ENCODE measurements around the gene LSM8. TPM values are rescaled to one million over a fixed set of nuclear protein-coding genes. Genes with fewer than 3 reads are reported as not detected.
"Not testable (repeated sequence)": the region's sequence is repeated elsewhere in the genome, so short reads cannot be mapped to it uniquely, and the experiment has no call there.

LSM8 gene
- total RNA-seq, 1 experiment from 2014 or later, result 57.3 TPM

DNA sequence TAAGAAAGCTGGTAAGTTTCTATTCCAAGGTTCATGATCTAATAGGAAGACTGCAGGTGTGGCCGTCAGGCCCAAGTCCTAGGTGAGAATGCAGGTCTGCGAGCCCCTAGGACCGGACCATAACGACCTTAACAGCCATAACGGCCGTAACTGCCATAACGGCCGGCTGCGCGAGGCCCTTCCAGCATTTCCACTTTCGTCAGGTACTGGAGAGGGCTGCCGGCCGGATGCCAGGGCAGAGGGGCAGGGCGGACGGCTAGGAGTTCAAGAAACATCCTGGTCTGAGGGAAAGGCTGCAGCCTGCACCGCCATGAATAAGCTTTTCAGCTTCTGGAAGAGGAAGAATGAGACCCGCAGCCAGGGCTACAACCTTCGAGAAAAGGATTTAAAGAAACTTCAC, 40.6 kb downstream of the LSM8 start, which contains the start of gene ANKRD7:
Gene ANKRD7 (plus strand): TSS at position 184 of the 400 bp plus-strand sequence. CDS start 127 bp downstream, at position 311.
- no peaks in the 10 kb centered on the region for H3K27me3 ChIP-seq (ENCODE audit: control insufficient read depth, insufficient read depth, low read length)
- DNase-seq, result no peak
- no peaks in the 10 kb centered on the region for H3K36me3 ChIP-seq (replicated peaks; ENCODE audit: control insufficient read depth, insufficient read depth, low read length)
- no peak within 1 kb of the TSS for H3K4me3 ChIP-seq (ENCODE audit: insufficient read depth, low read depth, low read length)

DNA sequence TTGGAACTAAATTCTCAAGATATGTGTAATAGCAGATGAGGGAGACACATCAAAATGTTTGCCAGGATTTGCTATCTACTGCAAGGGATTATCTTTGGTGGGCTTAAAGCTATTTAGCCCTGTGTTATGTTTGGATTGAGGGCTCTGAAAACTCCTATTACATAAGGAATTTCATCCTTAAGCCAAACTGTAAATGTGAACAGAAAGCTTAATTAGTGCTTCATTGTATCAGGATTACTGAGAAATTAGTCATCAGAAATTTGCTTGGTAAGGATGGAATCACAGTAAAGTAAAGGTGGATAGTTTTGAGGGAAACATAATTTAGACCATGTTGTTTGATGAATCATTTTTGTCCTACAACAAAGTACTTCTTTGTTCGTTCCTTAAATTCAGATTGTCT, 48.9 kb downstream of the LSM8 start:
- no peak for DNase-seq
- H3K4me3 ChIP-seq (ENCODE audit: insufficient read depth, low read depth, low read length), result no peak overlapping the region
- no peaks in the 10 kb centered on the region for H3K27me3 ChIP-seq (ENCODE audit: control insufficient read depth, insufficient read depth, low read length)
- H3K36me3 ChIP-seq (replicated peaks; ENCODE audit: control insufficient read depth, insufficient read depth, low read length), result no peaks in the 10 kb centered on the region

DNA sequence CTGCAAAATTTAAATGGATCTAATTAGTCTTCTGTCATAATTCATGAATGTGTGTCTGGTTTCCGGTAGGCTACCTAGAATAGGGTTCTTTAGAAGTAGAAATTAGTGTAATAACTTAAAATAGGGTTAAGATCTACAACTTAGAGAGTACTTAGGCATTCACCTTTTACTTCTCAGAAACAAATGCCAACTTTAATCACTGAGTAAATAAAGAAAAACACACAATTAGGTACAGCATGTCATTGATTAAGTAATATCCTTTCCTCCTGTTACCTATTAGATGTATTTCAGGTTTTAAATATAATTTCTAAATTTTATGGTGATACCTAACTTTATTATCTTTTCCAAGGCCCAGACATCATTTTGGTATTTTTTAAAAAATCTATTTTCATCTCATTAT, 49.8 kb downstream of the LSM8 start:
- Histone ChIP-seq H3K4me3 (ENCODE audit: insufficient read depth, low read depth, low read length) (no peak overlapping the region), H3K36me3 (replicated peaks; ENCODE audit: control insufficient read depth, insufficient read depth, low read length) (no peaks in the 10 kb centered on the region), H3K27me3 (ENCODE audit: control insufficient read depth, insufficient read depth, low read length) (no peaks in the 10 kb centered on the region)
- no peak for DNase-seq

DNA sequence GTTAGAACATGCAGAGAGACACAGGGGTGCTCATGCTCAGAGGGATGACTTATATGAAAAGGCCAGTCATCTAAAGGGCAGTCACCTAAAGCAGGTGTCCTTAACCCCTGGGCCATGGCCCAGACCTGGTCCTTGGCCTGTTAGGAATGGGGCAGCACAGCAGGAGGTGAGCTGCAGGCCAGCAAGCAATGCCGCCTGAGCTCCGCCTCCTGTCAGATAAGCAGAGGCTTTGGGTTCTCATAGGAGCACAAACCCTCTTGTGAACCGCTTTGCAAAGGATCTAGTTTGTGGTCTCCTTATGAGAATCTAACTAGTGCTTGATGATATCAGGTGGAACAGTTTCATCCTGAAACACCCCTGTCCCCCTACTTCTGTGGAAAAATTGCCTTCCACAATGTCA, 55.0 kb downstream of the LSM8 start:
- no peak overlapping the region for H3K4me3 ChIP-seq (ENCODE audit: insufficient read depth, low read depth, low read length)
- H3K27me3 ChIP-seq (ENCODE audit: control insufficient read depth, insufficient read depth, low read length), result no peaks in the 10 kb centered on the region
- peak; percentile 17 for DNase-seq
- H3K36me3 ChIP-seq (replicated peaks; ENCODE audit: control insufficient read depth, insufficient read depth, low read length), result no peaks in the 10 kb centered on the region

DNA sequence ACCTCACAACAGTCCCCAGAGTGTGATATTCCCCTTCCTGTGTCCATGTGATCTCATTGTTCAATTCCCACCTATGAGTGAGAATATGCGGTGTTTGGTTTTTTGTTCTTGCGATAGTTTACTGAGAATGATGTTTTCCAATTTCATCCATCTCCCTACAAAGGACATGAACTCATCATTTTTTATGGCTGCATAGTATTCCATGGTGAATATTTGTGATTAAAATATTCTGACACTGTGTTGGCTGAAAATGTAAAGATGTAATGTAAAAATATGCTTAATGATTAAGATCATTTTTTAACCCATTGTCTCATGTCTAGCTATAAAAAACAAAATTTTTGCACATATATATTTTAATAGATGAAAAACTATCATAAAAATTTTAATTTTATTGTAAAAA, 56.4 kb downstream of the LSM8 start:
- H3K27me3 ChIP-seq (ENCODE audit: control insufficient read depth, insufficient read depth, low read length); H3K4me3 ChIP-seq (ENCODE audit: insufficient read depth, low read depth, low read length); DNase-seq; H3K36me3 ChIP-seq (replicated peaks; ENCODE audit: control insufficient read depth, insufficient read depth, low read length): not testable (repeated sequence)

Other genes starting within 250 kb of the LSM8 start
- not detected in 2 replicates for gene ANKRD7, start 40.5 kb downstream of the LSM8 start, total RNA-seq (2014; rRNA removed; shearing (Covaris generic))

Measured in H7 (cell line).